PC-3 (cell line): ENCODE data around the gene MAPK8IP2. TPM values are rescaled to one million over a fixed set of nuclear protein-coding genes. Genes with fewer than 3 reads are reported as not detected.

Experiments
- ATAC-seq: fragments of 200-7000 bp; cut with Tn5 transposase; 2 replicates; pipeline ENCODE4 v1.9.1; 2020; ENCODE audit warnings: mild to moderate bottlenecking, moderate library complexity
- BruUV-seq: library from RNA; stranded (reverse); fragments of 400-500 nt; replicated peaks from 2 replicates; lab custom pipeline; 2021; lab: Mats Ljungman, UMichigan
- CTCF ChIA-PET: fragments of 300-600 bp; sonication (Branson Sonifier 250); formaldehyde crosslinking; loops from one replicate; lab custom pipeline; 2022; ENCODE audit warnings: antibody characterized with exemption; lab: Charles Lee
- POLR2A ChIA-PET: fragments of 300-600 bp; sonication (Branson Sonifier 250); formaldehyde crosslinking; loops from one replicate; lab custom pipeline; 2022; ENCODE audit warnings: antibody characterized with exemption; ENCODE audit not compliant: unreplicated experiment; lab: Charles Lee
- DNase-seq: peaks from one replicate; pipeline ENCODE4 v3.0.0-alpha.2; 2015
- H2AFZ ChIP-seq: fragments of 300-600 bp; sonication (generic); 2 replicates; pipeline ENCODE4 v1.6.0; 2016; ENCODE audit warnings: antibody characterized with exemption, low read length
- H3F3A ChIP-seq: fragments of 300-600 bp; sonication (generic); one replicate; pipeline ENCODE4 v1.6.0; 2017; ENCODE audit warnings: antibody characterized with exemption, low read length, control low read depth, mild to moderate bottlenecking; ENCODE audit not compliant: unreplicated experiment
- H3K27ac ChIP-seq: fragments of 300-600 bp; sonication (generic); 2 replicates; pipeline ENCODE4 v1.5.1; 2016; ENCODE audit warnings: mild to moderate bottlenecking, low read length
- H3K27me3 ChIP-seq: fragments of 300-600 bp; sonication (generic); 2 replicates; pipeline ENCODE4 v1.6.1; 2016; ENCODE audit warnings: low read length, mixed read lengths
- H3K36me3 ChIP-seq: fragments of 300-600 bp; sonication (generic); 2 replicates; pipeline ENCODE4 v1.6.1; 2016; ENCODE audit warnings: low read depth, mixed run types, low read length, mixed read lengths
- H3K4me1 ChIP-seq: fragments of 300-600 bp; sonication (generic); 2 replicates; pipeline ENCODE4 v1.5.1; 2016; ENCODE audit warnings: low read length; ENCODE audit not compliant: insufficient read depth
- H3K4me2 ChIP-seq: fragments of 300-600 bp; sonication (generic); 2 replicates; pipeline ENCODE4 v1.6.0; 2016; ENCODE audit warnings: low read length
- H3K4me3 ChIP-seq: fragments of 300-600 bp; sonication (generic); 2 replicates; pipeline ENCODE4 v1.5.1; 2016; ENCODE audit warnings: mild to moderate bottlenecking, low read length, mixed read lengths
- H3K79me2 ChIP-seq: fragments of 300-600 bp; sonication (generic); 2 replicates; pipeline ENCODE4 v1.6.1; 2017; ENCODE audit warnings: low read length, mixed read lengths
- H3K9ac ChIP-seq: fragments of 300-600 bp; sonication (generic); 2 replicates; pipeline ENCODE4 v1.6.0; 2016; ENCODE audit warnings: mild to moderate bottlenecking, low read length
- H3K9me2 ChIP-seq: fragments of 300-600 bp; sonication (generic); replicated peaks from 2 replicates; pipeline ENCODE4 v1.6.1; 2016; ENCODE audit warnings: mixed run types, low read length, mixed read lengths
- H3K9me3 ChIP-seq: fragments of 300-600 bp; sonication (generic); 2 replicates; pipeline ENCODE4 v1.6.1; 2016; ENCODE audit warnings: low read length, mixed read lengths
- H4K20me1 ChIP-seq: fragments of 300-600 bp; sonication (generic); 2 replicates; pipeline ENCODE4 v1.6.1; 2016; ENCODE audit warnings: low read length, mixed read lengths
- EZH2 ChIP-seq: fragments of 300-600 bp; sonication (generic); IDR thresholded peaks from one replicate; pipeline ENCODE4 v1.6.1; 2017; ENCODE audit warnings: antibody characterized with exemption, mild to moderate bottlenecking, low read length; ENCODE audit not compliant: unreplicated experiment
- EZH2phosphoT487 ChIP-seq: fragments of 300-600 bp; sonication (generic); IDR thresholded peaks from 2 replicates; pipeline ENCODE4 v1.6.1; 2018; ENCODE audit warnings: mild to moderate bottlenecking, antibody characterized with exemption, low read length, borderline replicate concordance
- intact Hi-C: fragments of 100-400 bp; cut with micrococcal nuclease; formaldehyde crosslinking; loops from 2 replicates; pipeline ENCODE4 v1.9.0; 2023
- total RNA-seq: library from RNA; depleted of rRNA; stranded (reverse); fragments of >200 nt; gene quantifications from 2 replicates; pipeline ENCODE4 v1.2.3, GENCODE V29; 2014
- TF ChIP-seq, protein P1 (sequence below): fragments of 300-600 bp; sonication (generic); conservative IDR thresholded peaks from 2 replicates; pipeline ENCODE4 v1.5.1; 2017; ENCODE audit warnings: antibody characterized with exemption, low read depth, mild to moderate bottlenecking, low read length

Gene MAPK8IP2
- total RNA-seq, 1 experiment from 2014 or later = 1.5 TPM

DNA sequence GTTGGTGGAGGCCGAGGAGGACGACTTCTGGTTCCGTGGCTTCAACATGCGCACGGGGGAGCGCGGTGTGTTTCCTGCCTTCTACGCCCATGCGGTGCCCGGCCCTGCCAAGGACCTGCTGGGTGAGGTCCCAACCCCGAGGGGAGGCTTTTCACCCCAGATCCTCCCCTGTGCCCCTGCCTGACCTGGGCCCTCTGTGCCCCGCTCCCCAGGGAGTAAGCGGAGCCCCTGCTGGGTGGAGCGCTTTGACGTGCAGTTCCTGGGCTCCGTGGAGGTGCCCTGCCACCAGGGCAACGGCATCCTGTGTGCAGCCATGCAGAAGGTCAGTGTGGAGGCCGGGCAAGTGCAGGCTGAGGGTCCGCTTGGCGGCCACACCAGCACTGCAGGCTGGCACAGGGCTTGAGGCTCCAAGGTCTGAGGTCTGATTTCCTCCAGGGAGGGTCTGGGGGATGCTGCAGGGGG is 5.1 kb downstream of the MAPK8IP2 start:
- DNase-seq (no peak), ATAC-seq (no peak)
- Histone ChIP-seq H3K36me3 (no peaks in the 10 kb centered on the region), H4K20me1 (no peaks in the 10 kb centered on the region), H3K79me2 (no peaks in the 10 kb centered on the region), H3K4me3 (no peak overlapping the region), H3K9me3 (no peaks in the 10 kb centered on the region), H3F3A (no peaks in the 10 kb centered on the region), H2AFZ (no peak overlapping the region), H3K27ac (no peak overlapping the region), H3K9me2 (no peaks in the 10 kb centered on the region), H3K4me1 (no peaks in the 10 kb centered on the region), H3K27me3 (no peaks in the 10 kb centered on the region), H3K9ac (no peak overlapping the region), H3K4me2 (no peak overlapping the region)
- ChIA-PET POLR2A (no interaction called here), CTCF (no interaction called here)
- no TSS peak for BruUV-seq
- TF ChIP-seq EZH2phosphoT487 = no peak
- TF ChIP-seq, protein P1, sequence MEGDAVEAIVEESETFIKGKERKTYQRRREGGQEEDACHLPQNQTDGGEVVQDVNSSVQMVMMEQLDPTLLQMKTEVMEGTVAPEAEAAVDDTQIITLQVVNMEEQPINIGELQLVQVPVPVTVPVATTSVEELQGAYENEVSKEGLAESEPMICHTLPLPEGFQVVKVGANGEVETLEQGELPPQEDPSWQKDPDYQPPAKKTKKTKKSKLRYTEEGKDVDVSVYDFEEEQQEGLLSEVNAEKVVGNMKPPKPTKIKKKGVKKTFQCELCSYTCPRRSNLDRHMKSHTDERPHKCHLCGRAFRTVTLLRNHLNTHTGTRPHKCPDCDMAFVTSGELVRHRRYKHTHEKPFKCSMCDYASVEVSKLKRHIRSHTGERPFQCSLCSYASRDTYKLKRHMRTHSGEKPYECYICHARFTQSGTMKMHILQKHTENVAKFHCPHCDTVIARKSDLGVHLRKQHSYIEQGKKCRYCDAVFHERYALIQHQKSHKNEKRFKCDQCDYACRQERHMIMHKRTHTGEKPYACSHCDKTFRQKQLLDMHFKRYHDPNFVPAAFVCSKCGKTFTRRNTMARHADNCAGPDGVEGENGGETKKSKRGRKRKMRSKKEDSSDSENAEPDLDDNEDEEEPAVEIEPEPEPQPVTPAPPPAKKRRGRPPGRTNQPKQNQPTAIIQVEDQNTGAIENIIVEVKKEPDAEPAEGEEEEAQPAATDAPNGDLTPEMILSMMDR = no peak
- no peak for TF ChIP-seq EZH2
- intact Hi-C loops = no loop called here

DNA sequence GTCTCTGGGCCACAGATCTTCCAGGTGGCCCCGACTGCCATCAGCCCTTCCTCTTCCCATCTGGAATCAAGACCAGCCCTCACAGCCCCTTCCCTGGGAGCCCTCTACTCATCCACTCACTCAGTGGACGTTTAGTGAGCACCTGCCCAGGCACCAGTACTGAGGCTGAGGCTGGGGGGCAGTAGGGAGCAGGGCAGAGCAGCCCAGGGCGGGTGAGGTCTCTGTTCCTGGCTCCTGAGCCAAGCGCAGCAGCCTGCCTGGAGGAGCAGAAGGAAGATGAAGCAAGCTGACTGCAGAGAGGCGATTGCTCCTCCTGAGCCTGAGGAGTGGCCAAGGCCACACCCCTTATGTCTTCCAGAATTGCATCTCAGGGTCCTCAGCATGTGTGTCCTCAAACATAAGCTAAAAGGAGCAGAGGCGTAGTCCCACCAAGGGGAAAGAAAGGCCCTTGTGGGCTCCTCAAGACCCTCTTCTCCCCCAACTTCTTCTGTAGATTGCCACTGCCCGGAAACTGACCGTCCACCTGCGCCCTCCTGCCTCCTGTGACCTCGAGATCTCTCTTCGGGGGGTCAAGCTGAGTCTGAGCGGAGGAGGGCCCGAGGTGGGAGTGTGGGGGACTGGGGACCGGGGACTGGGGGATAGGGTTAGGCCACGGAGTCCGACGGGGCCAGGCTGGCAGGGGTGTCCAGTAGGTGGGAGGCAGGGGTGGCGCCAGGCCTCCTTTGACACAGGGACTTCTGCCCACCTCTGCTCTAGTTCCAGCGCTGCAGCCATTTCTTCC is 5.8 kb downstream of the MAPK8IP2 start:
- ATAC-seq (no peak), DNase-seq (no peak)
- Histone ChIP-seq H3K9ac (no peak overlapping the region), H3K9me2 (no peaks in the 10 kb centered on the region), H3K36me3 (no peaks in the 10 kb centered on the region), H3K4me2 (no peak overlapping the region), H3K9me3 (no peaks in the 10 kb centered on the region), H3F3A (no peaks in the 10 kb centered on the region), H3K27ac (no peak overlapping the region), H2AFZ (no peak overlapping the region), H3K4me3 (no peak overlapping the region), H3K4me1 (no peaks in the 10 kb centered on the region), H4K20me1 (no peaks in the 10 kb centered on the region), H3K79me2 (no peaks in the 10 kb centered on the region), H3K27me3 (no peaks in the 10 kb centered on the region)
- CTCF ChIA-PET = no interaction called here
- POLR2A ChIA-PET = no interaction called here
- TF ChIP-seq EZH2phosphoT487 (no peak), EZH2 (no peak)
- TF ChIP-seq, protein P1 = no peak
- BruUV-seq = no TSS peak
- intact Hi-C loops = no loop called here
